Transverse colon (tissue), 4 donors: Measurements from ENCODE around the gene ISG20. TPM values are rescaled to one million over a fixed set of nuclear protein-coding genes. Genes with fewer than 3 reads are reported as not detected.
"Not testable (repeated sequence)": the region's sequence is repeated elsewhere in the genome, so short reads cannot be mapped to it uniquely, and the experiment has no call there.

Experiments used
- DNase-seq: peaks from one replicate; pipeline ENCODE4 v3.0.0-alpha.2; 2019
- H3K27ac ChIP-seq, 4 donors: fragments of 200-600 bp; sonication (generic); 2 replicates each; pipeline ENCODE4 v1.5.1; 2016 to 2018; ENCODE audit warnings: inconsistent platforms in 4 of 4
- H3K27me3 ChIP-seq: fragments of 200-600 bp; sonication (generic); 2 replicates; pipeline ENCODE4 v1.5.1; 2017; ENCODE audit warnings: inconsistent platforms
- H3K36me3 ChIP-seq, 4 donors: fragments of 200-600 bp; sonication (generic); 2 replicates each; pipeline ENCODE4 v1.5.1; 2017 to 2019; ENCODE audit warnings: inconsistent platforms in 4 of 4
- H3K4me1 ChIP-seq, 4 donors: fragments of 200-600 bp; sonication (generic); 2 replicates each; pipeline ENCODE4 v1.5.1; 2017 to 2020; ENCODE audit warnings: inconsistent platforms in 4 of 4
- H3K4me3 ChIP-seq, 4 donors: fragments of 200-600 bp; sonication (generic); 1 replicate in 1 of 4; 2 replicates in 3 of 4; pipeline versions ENCODE4 v1.5.1 to v1.6.1; 2017 to 2019; ENCODE audit warnings: inconsistent platforms in 4 of 4
- H3K9me3 ChIP-seq, 2 donors: fragments of 200-600 bp; sonication (generic); 2 replicates each; pipeline ENCODE4 v1.5.1; 2017 to 2019; ENCODE audit warnings: inconsistent platforms in 2 of 2
- EP300 ChIP-seq: sonication (generic); formaldehyde crosslinking; IDR thresholded peaks from one replicate; pipeline ENCODE4 v1.6.1; 2017; ENCODE audit warnings: antibody characterized with exemption, low read depth
- POLR2A ChIP-seq: fragments of 450-650 bp; IDR thresholded peaks from one replicate; pipeline ENCODE4 v1.6.1; 2016; ENCODE audit warnings: antibody characterized with exemption, mild to moderate bottlenecking, moderate library complexity
- POLR2AphosphoS5 ChIP-seq, 3 donors: sonication (generic); formaldehyde crosslinking; IDR thresholded peaks; one replicate each; pipeline ENCODE4 v1.6.1; 2016; ENCODE audit warnings: antibody characterized with exemption in 3 of 3
- WGBS, 2 donors: methylation state at CpG; one replicate each; pipeline ENCODE4 v1.1.5; 2018; ENCODE audit warnings: low coverage in 1 of 2; 5-methylcytosine and 5-hydroxymethylcytosine counted together
- in situ Hi-C, 4 donors: fragments of 200-750 bp; cut with MboI; loops; one replicate each; pipeline versions ENCODE4 v1.15.0 to v1.15.1; 2017; ENCODE audit warnings: low sequenced_read_pairs in 3 of 4, low pct_ligation_motif_present in 1 of 4, low pct_unique_long_range_greater_than_20kb in 1 of 4
- intact Hi-C: fragments of 100-400 bp; cut with DNase I; formaldehyde crosslinking; loops from one replicate; pipeline ENCODE4 v1.15.1; 2023; ENCODE audit warnings: low total_unique reads
- total RNA-seq, 4 donors: library from RNA; depleted of rRNA; stranded (reverse); fragments of >200 nt; gene quantifications; one replicate each; pipeline ENCODE4 v1.1.0, GENCODE V29; 2016
- TF ChIP-seq, protein P1 (sequence below), 5 experiments: fragments of 200-600 bp in 3 of 5; fragments of 450-650 bp in 2 of 5; sonication (generic) in 3 of 5; IDR thresholded peaks; 1 replicate in 2 of 5; 2 replicates in 3 of 5; pipeline ENCODE4 v1.5.1; 2016 to 2017; ENCODE audit warnings: antibody characterized with exemption in 5 of 5, inconsistent platforms in 3 of 5, mild to moderate bottlenecking in 2 of 5, moderate library complexity in 1 of 5

Gene ISG20
- total RNA-seq, 4 donors from 2014 or later = 18.7 to 51.9 (median 38.6) TPM

DNA sequence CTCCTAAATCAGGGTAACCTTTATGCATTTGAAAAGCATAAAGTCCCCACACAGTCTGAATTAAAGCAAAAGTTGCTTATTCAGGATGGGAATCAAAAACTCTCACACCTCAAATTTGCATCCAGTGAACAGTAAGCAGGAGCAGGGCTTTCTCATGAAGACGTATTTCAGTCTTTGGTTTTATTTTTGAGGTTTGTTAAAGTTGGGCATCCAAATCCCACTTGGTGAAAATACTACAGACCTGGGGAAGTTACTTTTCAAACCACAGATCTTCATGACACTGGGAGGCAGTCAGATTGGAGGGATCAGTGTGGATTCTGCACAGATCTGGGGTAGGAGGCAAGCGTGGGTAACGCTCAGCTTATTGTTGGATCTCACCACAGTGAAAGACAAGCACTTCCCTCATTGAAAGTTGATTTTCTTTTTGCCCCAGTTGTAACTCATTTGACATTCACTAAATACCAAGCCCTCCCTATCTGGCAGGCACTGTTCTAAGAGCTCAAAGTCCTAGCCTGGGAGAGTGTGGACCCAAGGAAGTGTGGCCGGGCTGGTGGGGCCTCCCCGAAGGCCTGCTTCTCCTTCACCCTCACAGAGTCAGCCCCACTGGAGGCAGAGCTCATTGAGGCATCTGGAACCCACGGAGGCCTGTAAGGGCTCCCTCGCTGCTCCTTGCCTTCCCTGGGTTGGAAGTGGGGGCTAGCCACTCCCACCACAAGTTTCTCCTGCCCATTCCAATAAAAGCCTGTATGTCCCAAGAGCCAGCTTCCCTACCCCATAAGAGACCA lies 783 bp upstream of the ISG20 start:
- 42 to 86% methylated on average over 1 to 7 of the region's 7 CpGs for WGBS, 2 donors
- H3K4me3 ChIP-seq = peak overlapping the region in 3 of 4 donors; percentile 30 to 52 (median 41)

DNA sequence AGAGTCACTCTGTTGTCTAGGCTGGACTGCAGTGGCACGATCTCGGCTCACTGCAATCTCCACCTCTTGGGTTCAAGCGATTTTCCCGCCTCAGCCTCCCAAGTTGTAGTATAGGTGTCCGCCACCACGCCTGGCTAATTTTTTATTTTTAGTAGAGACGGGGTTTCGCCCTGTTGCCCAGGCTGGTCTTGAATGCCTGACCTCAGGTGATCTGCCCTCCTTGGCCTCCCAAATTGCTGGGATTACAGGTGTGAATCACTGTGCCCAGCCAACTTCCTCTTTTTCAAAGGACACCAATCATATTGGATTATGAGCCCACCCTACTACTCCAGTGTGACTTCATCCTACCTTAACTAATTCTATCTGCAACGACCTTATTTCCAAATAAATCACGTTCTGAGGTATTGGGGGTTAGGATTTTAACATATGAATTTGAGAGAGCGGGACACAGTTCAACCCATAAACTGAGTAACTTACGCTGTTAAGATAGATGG lies 3.2 kb downstream of the ISG20 start:
- intact Hi-C loops (no loop called here), in situ Hi-C loops (no loop called here)
- 61 to 91% methylated on average over 5 to 12 of the region's 12 CpGs for WGBS, 2 donors
- DNase-seq = no peak
- no peaks in the 10 kb centered on the region for H3K36me3 ChIP-seq
- no peak for TF ChIP-seq EP300
- no peak for TF ChIP-seq POLR2A
- TF ChIP-seq POLR2AphosphoS5 (IDR thresholded peaks at IDR 0.05) = no peak
- TF ChIP-seq, protein P1, sequence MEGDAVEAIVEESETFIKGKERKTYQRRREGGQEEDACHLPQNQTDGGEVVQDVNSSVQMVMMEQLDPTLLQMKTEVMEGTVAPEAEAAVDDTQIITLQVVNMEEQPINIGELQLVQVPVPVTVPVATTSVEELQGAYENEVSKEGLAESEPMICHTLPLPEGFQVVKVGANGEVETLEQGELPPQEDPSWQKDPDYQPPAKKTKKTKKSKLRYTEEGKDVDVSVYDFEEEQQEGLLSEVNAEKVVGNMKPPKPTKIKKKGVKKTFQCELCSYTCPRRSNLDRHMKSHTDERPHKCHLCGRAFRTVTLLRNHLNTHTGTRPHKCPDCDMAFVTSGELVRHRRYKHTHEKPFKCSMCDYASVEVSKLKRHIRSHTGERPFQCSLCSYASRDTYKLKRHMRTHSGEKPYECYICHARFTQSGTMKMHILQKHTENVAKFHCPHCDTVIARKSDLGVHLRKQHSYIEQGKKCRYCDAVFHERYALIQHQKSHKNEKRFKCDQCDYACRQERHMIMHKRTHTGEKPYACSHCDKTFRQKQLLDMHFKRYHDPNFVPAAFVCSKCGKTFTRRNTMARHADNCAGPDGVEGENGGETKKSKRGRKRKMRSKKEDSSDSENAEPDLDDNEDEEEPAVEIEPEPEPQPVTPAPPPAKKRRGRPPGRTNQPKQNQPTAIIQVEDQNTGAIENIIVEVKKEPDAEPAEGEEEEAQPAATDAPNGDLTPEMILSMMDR (IDR thresholded peaks at IDR 0.05) = no peak
- H3K4me3 ChIP-seq = no peak overlapping the region
- no peak overlapping the region for H3K27ac ChIP-seq
- H3K27me3 ChIP-seq = no peaks in the 10 kb centered on the region
- H3K9me3 ChIP-seq = no peaks in the 10 kb centered on the region
- H3K4me1 ChIP-seq = peaks cover 9 to 34% (median 30%) of the 10 kb centered on the region in 4 donors

More for the DNA sequence above, 783 bp upstream of the ISG20 start:
- intact Hi-C loops (no loop called here), in situ Hi-C loops (no loop called here)
- Histone ChIP-seq H3K36me3 (no peaks in the 10 kb centered on the region), H3K27me3 (no peaks in the 10 kb centered on the region), H3K4me1 (peaks cover 9 to 34% (median 33%) of the 10 kb centered on the region in 4 donors), H3K27ac (peak overlapping the region; percentile 95 to 98 (median 96)), H3K9me3 (no peaks in the 10 kb centered on the region)
- no peak for DNase-seq
- TF ChIP-seq POLR2AphosphoS5 (IDR thresholded peaks at IDR 0.05) (no peak), POLR2A (no peak), EP300 (no peak)
- TF ChIP-seq, protein P1 (IDR thresholded peaks at IDR 0.05) = no peak

DNA sequence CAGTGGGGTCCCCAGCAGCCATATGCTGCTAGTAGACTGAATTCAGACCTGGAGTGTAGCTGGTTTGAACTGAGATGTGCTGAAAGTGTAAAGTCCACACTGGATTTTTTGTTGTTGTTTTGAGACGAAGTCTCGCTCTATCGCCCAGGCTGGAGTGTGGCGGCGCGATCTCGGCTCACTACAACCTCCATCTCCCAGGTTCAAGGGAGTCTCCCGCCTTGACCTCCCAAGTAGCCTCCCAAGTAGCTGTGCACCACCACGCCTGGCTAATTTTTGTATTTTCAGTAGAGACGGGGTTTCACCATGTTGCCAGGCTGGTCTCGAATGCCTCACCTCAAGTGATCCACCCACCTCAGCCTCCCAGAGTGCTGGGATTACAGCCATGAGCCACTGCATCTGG lies 3.7 kb downstream of the ISG20 start:
- not testable (repeated sequence) for H3K9me3 ChIP-seq

DNA sequence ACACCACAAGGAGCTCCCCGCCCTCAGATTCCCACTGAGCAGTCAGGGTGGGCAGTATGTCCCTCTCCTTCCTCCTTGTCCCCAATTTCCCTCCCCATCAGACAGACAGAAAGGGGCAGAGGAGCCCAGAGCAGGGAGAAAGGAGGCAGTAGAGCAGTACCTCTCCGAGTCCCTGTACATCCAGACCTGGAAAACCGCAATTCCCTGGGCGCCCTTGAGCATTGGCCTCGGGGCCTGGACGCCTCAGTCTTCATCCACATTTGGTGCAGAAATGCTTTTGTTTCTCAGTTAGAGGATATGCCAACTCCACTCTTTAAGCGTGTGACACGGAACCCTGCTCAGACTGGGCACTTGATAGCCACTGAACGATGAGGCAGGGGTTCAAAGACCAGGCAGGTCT lies 5.9 kb downstream of the ISG20 start:
- no peak for DNase-seq
- 93% methylated on average over 9 of the region's 9 CpGs; no CpG with 5 or more reads in 1 of the 2 donors for WGBS, 2 donors
- in situ Hi-C loops (no loop called here), intact Hi-C loops (no loop called here)
- peaks cover 12 to 42% (median 32%) of the 10 kb centered on the region in 4 donors for H3K4me1 ChIP-seq
- H3K9me3 ChIP-seq = no peaks in the 10 kb centered on the region
- TF ChIP-seq, protein P1 (IDR thresholded peaks at IDR 0.05) = no peak
- no peak for TF ChIP-seq POLR2AphosphoS5 (IDR thresholded peaks at IDR 0.05)
- TF ChIP-seq EP300 = no peak
- no peak for TF ChIP-seq POLR2A
- H3K27ac ChIP-seq = no peak overlapping the region
- H3K36me3 ChIP-seq = no peaks in the 10 kb centered on the region
- H3K4me3 ChIP-seq = no peak overlapping the region
- no peaks in the 10 kb centered on the region for H3K27me3 ChIP-seq

More for the DNA sequence above, 3.7 kb downstream of the ISG20 start:
- H3K27me3 ChIP-seq, intact Hi-C loops, H3K4me3 ChIP-seq, H3K27ac ChIP-seq, H3K36me3 ChIP-seq, in situ Hi-C loops: not testable (repeated sequence)
- peaks cover 9 to 37% (median 33%) of the 10 kb centered on the region in 4 donors for H3K4me1 ChIP-seq
- 94% methylated on average over 11 of the region's 11 CpGs; no CpG with 5 or more reads in 1 of the 2 donors for WGBS, 2 donors
- DNase-seq = peak; percentile 3
